Ectodermal cell (in vitro differentiated cells): Measurements from ENCODE around the gene C1orf105.

Experiments used
- H3K27ac ChIP-seq: 2 replicates; pipeline ENCODE4 v1.7.0; 2013; ENCODE audit warnings: mild to moderate bottlenecking, low read depth, low read length; ENCODE audit not compliant: insufficient read depth, poor library complexity, severe bottlenecking
- H3K27me3 ChIP-seq: 2 replicates; pipeline ENCODE4 v1.7.0; 2013; ENCODE audit warnings: mild to moderate bottlenecking, low read length; ENCODE audit not compliant: insufficient read depth, control insufficient read depth, poor library complexity, severe bottlenecking
- H3K36me3 ChIP-seq: one replicate; pipeline ENCODE4 v1.7.0; 2013; ENCODE audit warnings: low read length; ENCODE audit not compliant: control insufficient read depth, insufficient read depth
- H3K4me1 ChIP-seq: one replicate; pipeline ENCODE4 v1.7.0; 2013; ENCODE audit warnings: low read length; ENCODE audit not compliant: control insufficient read depth, insufficient read depth
- H3K4me3 ChIP-seq: 2 replicates; pipeline ENCODE4 v1.7.0; 2013; ENCODE audit warnings: low read depth, low read length, control low read depth; ENCODE audit not compliant: insufficient read depth
- H3K9me3 ChIP-seq: 2 replicates; pipeline ENCODE4 v1.7.0; 2013; ENCODE audit warnings: mild to moderate bottlenecking, low read length, moderate library complexity; ENCODE audit not compliant: control insufficient read depth
- WGBS, 2 experiments: methylation state at CpG; one replicate each; pipeline ENCODE4 v1.1.7; 2013; ENCODE audit warnings: missing lambda C conversion rate in 2 of 2; 5-methylcytosine and 5-hydroxymethylcytosine counted together

Gene C1orf105

GRCh38 chr1:172394811-172395210 is 25.7 kb upstream of the C1orf105 start:
- H3K27ac ChIP-seq = no peak overlapping the region

GRCh38 chr1:172395576-172395975 is 24.9 kb upstream of the C1orf105 start:
- Histone ChIP-seq H3K9me3 (no peaks in the 10 kb centered on the region), H3K27me3 (no peaks in the 10 kb centered on the region), H3K4me3 (no peak overlapping the region), H3K4me1 (peaks cover 11% of the 10 kb centered on the region), H3K36me3 (no peaks in the 10 kb centered on the region), H3K27ac (no peak overlapping the region)
- 96 to 100% methylated on average over 2 to 3 of the region's 3 CpGs for WGBS, 2 experiments

More at GRCh38 chr1:172394811-172395210, 25.7 kb upstream of the C1orf105 start:
- no peaks in the 10 kb centered on the region for H3K36me3 ChIP-seq
- H3K27me3 ChIP-seq = no peaks in the 10 kb centered on the region
- no peak overlapping the region for H3K4me3 ChIP-seq
- H3K9me3 ChIP-seq = no peaks in the 10 kb centered on the region
- peaks cover 11% of the 10 kb centered on the region for H3K4me1 ChIP-seq
- 94 to 95% methylated on average over 4 to 5 of the region's 5 CpGs for WGBS, 2 experiments

DNA sequence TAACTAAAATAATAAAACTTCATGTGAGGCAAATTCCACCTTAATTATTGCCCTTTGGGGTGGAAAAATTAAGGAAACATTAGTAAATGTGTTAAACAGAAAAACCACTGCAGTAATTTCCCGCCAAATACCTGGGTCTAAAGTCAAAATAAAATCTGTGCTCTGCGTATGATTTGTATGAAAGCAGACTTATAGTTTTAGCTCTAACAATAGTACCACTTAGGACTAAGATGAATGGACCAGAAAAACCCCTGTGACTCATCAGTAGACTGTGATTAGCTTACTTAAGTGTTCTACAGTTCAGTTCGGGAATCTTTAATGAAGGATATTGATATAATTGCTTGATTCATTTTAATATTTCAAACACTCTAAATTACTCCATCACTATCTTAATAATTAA is 23.3 kb upstream of the C1orf105 start:
- 95 to 100% methylated on average over 2 of the region's 3 CpGs for WGBS, 2 experiments
- H3K4me3 ChIP-seq = no peak overlapping the region
- no peaks in the 10 kb centered on the region for H3K9me3 ChIP-seq
- no peak overlapping the region for H3K27ac ChIP-seq
- H3K27me3 ChIP-seq = no peaks in the 10 kb centered on the region
- H3K4me1 ChIP-seq = no peaks in the 10 kb centered on the region
- H3K36me3 ChIP-seq = no peaks in the 10 kb centered on the region

DNA sequence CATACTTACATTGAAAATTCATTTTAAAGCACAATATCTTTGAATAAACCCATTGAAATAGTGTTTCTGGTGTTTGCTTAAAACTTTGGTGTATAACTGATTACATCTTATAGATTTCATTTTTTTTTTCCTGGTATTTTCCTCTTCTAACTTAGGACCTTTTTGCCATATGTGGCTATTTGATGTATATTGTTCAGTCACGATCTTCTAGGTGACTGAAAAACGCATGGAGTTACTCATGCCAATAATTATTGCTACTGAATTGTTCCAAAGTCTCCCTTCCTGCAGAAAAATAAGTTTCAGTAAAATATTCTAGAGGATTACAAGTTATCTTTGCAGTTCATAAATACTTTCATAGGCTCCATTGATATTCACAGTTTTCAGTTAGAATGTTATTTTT is 22.9 kb upstream of the C1orf105 start:
- Histone ChIP-seq H3K9me3 (no peaks in the 10 kb centered on the region), H3K36me3 (no peaks in the 10 kb centered on the region), H3K4me3 (no peak overlapping the region), H3K27ac (no peak overlapping the region), H3K27me3 (no peaks in the 10 kb centered on the region), H3K4me1 (no peaks in the 10 kb centered on the region)
- 100% methylated on average over 2 of the region's 2 CpGs; no CpG with 5 or more reads in 1 of the 2 experiments for WGBS, 2 experiments

GRCh38 chr1:172398193-172398592 is 22.3 kb upstream of the C1orf105 start:
- H3K4me1 ChIP-seq = no peaks in the 10 kb centered on the region
- H3K27ac ChIP-seq = no peak overlapping the region

DNA sequence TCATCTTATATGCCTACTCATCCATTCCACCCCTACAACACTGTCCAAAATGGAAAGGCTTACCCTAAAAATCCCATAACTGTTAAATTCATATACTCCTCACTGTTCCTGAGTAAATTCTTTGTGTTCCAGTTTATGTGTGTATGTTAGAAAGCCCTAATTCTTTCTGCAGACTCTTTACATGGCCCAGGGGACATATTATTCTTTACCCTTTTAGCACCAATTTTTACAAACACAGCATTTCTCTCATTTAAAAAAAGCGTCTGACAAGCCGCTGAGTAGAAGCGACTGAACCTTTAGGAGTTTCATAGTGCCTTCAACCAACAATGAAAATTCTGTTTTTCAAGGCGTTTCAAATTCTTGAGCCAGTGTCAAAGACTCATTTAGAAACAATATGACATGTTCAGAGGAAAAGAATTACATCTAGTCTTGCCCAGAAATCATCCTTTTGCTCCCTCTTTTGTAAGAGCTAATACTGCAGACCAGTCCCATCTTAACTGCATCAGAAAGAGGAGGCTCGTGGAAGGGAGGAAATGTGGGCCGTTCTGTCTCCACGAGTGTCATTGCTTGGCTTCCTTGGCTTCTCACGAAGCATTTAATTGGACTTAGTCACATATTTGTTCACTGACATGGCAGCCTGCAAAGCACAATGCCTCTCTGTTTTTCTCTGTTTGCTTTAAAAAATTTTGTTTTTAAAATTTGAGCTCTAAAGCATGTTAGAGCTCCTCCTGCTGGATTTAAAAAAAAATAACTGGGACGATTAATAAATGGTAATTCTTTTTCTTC is 21.3 kb upstream of the C1orf105 start:
- Histone ChIP-seq H3K4me1 (no peaks in the 10 kb centered on the region), H3K36me3 (no peaks in the 10 kb centered on the region), H3K4me3 (no peak overlapping the region), H3K27ac (no peak overlapping the region), H3K9me3 (no peaks in the 10 kb centered on the region), H3K27me3 (no peaks in the 10 kb centered on the region)
- 58 to 60% methylated on average over 8 to 9 of the region's 9 CpGs for WGBS, 2 experiments

More at GRCh38 chr1:172398193-172398592, 22.3 kb upstream of the C1orf105 start:
- no peaks in the 10 kb centered on the region for H3K9me3 ChIP-seq
- WGBS, 2 experiments = 80 to 100% methylated on average over 1 to 2 of the region's 2 CpGs
- H3K4me3 ChIP-seq = no peak overlapping the region
- H3K36me3 ChIP-seq = no peaks in the 10 kb centered on the region
- no peaks in the 10 kb centered on the region for H3K27me3 ChIP-seq

GRCh38 chr1:172399756-172400721 is 20.4 kb upstream of the C1orf105 start:
- Histone ChIP-seq H3K27ac (no peak overlapping the region), H3K4me3 (no peak overlapping the region), H3K4me1 (no peaks in the 10 kb centered on the region), H3K36me3 (no peaks in the 10 kb centered on the region), H3K9me3 (no peaks in the 10 kb centered on the region), H3K27me3 (no peaks in the 10 kb centered on the region)
- WGBS, 2 experiments = 74 to 82% methylated on average over 5 to 6 of the region's 6 CpGs

DNA sequence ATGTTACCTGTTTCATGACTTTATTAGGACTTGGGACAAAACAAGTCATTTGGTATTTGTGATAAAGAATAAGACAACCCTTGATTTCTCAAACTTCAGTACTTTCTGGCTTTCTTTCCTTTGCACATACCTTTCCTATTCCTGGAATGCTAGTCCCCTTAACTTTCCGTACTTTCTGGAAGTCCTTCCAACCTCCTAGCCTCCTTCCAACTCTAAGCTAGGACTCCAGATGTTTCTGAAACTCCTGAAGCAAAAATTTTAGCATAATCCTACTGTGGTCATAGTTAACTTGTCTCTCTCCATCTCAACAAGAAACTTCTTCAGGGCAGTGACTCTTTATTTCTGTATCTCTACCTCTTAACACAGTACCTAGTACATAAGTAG is 19.8 kb upstream of the C1orf105 start:
- WGBS, 2 experiments = 90 to 91% methylated on average over 1 of the region's 1 CpG
- H3K27me3 ChIP-seq = no peaks in the 10 kb centered on the region
- no peak overlapping the region for H3K4me3 ChIP-seq
- H3K27ac ChIP-seq = no peak overlapping the region
- H3K4me1 ChIP-seq = no peaks in the 10 kb centered on the region
- H3K9me3 ChIP-seq = no peaks in the 10 kb centered on the region
- H3K36me3 ChIP-seq = no peaks in the 10 kb centered on the region

- no peak overlapping the region for H3K27ac ChIP-seq
- no peaks in the 10 kb centered on the region for H3K27me3 ChIP-seq
- no peaks in the 10 kb centered on the region for H3K4me1 ChIP-seq
- no peaks in the 10 kb centered on the region for H3K9me3 ChIP-seq
- H3K4me3 ChIP-seq = no peak overlapping the region
- H3K36me3 ChIP-seq = no peaks in the 10 kb centered on the region
These were observed 19.0 kb upstream of the C1orf105 start for GRCh38 chr1:172401477-172401876.

DNA sequence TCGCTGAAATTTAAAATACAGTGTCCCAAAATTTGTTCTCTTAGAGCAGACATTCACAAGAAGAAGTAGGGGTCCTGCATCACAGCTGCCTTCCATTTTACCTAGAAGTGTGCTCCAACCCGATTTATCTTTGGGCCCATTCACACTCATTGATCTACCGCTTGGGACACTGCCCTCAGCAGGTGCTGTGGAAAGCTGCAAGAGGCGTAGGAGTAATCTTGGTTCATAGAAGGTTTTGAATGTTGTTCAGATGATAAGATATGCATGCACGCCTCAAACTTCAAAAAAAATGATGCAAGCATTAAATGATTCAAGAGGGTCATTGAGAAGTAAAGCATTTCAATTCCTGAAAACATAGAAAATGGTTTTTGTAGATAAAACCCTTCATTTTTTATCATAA is 18.6 kb upstream of the C1orf105 start:
- Histone ChIP-seq H3K4me1 (no peaks in the 10 kb centered on the region), H3K9me3 (no peaks in the 10 kb centered on the region), H3K27ac (no peak overlapping the region), H3K27me3 (no peaks in the 10 kb centered on the region), H3K4me3 (no peak overlapping the region), H3K36me3 (no peaks in the 10 kb centered on the region)
- 74 to 75% methylated on average over 5 of the region's 5 CpGs for WGBS, 2 experiments
